NCI-H2081 treated with DMSO at 0.1 percent for 48 hours (cell line): Measurements from ENCODE around the gene CCSER2.
"Not testable (repeated sequence)": the region's sequence is repeated elsewhere in the genome, so short reads cannot be mapped to it uniquely, and the experiment has no call there.

Experiments
- DNase-seq: peaks from one replicate; lab custom pipeline; 2025; lab: John Stamatoyannopoulos, UW

CCSER2 gene

GRCh38 chr10:84328418-84329195 is at the start of gene CCSER2:
CCSER2 (plus strand) TSS chr10:84328589; CDS start chr10:84371053, 42,464 bp downstream.
- no peak for DNase-seq

GRCh38 chr10:84279876-84280475 is 48.4 kb upstream of the CCSER2 start:
- not testable (repeated sequence) for DNase-seq

GRCh38 chr10:84286695-84287094 is 41.7 kb upstream of the CCSER2 start:
- DNase-seq, result no peak

DNA sequence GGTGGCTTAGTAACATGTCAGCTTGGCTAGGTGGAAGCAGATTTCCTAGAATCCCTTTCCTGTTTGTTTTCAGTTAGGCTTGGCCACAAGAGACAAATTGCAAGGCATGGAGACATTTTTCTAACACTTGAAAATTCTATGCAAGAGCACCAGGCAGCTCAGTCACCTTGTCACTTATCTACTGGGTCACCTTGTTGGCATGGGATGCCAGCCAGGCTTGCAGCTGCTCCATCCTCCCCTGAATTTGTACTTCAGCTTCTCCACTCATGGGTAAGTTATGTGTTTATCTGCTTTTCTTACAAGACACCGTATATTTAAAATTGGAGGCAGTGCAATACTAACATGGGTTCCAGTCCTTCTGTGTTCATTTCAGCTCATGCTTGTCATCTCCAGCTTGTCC is 40.2 kb upstream of the CCSER2 start:
- no peak for DNase-seq

DNA sequence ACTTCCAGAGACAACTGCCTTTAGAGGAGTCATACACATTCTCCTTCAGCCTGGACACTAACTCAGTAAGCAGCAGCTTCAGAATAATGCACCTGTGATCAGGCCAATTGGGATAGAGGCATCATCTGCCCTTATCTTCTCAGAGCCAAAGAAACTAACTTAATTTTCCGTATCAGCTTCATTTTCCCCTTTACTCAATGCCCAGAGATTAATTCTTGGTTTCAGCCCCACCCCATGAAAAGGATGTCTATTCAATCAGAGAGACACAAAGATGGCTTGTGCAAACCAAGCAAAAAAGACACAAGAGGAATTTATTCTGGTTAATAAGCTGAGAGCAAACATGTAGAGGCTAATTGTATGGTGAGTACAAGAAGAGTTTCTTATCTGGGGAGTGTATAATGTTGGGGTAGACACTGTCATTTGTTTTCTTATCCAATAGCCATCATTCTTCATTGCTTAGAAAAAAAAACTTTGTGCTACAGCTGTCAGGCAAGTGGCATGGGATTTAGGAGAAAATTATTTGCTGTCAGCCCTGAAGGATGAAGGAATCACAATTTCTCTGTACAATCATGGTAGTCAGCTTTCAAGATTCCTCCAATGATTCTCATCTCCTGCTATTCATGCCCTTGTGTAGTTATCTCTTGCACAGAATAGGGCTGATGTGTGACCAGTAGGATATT is 38.7 kb upstream of the CCSER2 start:
- DNase-seq, result no peak

GRCh38 chr10:84290235-84290634 is 38.2 kb upstream of the CCSER2 start:
- DNase-seq, result no peak

DNA sequence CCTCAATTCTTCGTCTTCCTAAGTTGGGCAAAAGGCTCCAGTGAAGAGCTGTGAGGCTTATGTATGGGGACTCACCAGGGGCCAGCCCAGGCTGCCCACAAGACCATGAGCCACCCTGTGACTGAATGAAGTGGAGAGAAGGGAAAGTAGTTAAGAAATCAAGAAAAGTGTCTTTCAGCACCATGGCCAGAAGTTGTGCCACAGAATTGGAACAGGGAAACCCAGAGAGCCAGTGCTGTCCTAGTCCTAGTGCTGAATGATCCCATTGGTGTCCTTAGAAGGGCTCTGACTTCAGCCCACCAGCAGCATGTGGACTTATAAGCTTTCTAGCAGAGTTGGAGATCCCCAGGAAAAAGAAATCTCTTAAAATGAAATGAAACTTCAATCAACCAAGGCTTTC is 37.0 kb upstream of the CCSER2 start:
- DNase-seq, result no peak

- DNase-seq, result no peak
Observed at GRCh38 chr10:84292502-84292901, 35.9 kb upstream of the CCSER2 start.

GRCh38 chr10:84293171-84293570 is 35.2 kb upstream of the CCSER2 start:
- DNase-seq, result no peak

DNA sequence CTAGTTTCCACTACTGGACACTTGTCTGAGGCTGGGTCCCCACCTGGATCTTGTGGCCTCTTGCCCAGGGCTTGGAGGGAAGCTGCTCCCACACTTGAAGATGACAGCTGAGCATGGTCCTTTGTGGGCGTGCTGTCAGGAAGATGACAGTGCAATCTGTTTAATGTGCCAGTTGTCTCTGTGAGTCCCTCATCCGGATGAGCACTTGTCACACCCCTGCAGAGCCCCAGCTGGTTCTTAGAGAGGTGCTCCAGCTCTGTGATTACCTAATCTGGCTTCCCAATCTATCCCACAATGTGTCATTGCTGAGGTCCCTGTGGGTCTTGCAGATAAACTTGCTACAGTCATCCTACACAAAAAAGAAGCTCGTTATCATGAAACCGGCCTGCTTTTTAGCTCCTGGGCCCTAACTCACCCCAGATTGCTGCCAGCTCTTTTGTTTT is 34.8 kb upstream of the CCSER2 start:
- DNase-seq, result no peak

DNA sequence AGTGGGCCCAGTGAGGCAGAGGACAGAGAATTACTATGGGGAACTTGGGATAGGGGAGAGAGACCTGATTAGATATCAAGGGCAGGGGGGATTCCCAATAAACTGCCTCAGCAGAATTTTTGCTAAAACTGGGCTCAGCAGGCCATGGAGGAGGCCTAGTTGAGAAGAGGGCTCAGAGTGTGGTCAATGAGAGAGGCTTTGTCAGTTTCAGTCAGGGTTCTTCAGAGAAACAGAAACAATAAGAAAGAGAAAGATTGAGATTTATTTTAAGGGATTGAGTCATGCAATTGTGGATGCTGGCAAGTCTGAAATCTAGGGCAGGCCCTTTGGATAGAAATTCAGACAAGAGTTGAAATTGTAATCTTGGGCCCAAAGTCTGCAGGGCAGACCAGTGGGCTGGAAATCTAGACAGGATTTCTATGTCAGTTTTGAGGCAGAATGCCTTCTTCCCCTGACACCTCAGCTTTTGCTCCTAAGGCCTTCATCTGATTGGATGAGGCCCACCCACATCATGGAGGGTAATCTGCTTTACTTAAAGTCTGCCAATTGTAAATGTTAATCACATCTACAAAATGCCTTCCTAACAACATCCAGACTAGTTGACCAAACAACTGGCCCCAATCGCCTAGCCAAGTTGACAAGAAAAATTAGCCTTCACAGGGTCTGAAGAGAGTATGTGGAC is 33.5 kb upstream of the CCSER2 start:
- DNase-seq, result no peak

- DNase-seq, result no peak
Observed at GRCh38 chr10:84296091-84296981, 32.1 kb upstream of the CCSER2 start.

DNA sequence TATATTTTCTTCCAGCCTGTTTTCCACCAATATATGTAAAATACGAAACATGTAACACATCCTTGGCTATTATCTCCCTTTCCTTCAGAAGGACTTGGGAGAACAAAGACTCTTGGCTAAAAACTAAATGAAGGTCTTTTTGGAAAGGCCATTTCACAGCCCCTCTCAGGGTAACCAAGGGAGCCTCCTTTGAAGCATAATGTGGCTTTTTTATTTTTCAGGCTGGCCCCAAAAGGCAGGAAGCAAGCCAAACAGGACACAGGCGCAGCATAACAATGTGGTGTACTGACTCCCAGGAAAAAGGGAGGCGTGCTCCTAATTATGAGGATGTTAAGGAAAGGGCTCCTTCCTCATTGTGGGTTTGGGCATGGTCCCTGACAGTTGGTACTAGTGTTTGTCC is 30.3 kb upstream of the CCSER2 start:
- no peak for DNase-seq

DNA sequence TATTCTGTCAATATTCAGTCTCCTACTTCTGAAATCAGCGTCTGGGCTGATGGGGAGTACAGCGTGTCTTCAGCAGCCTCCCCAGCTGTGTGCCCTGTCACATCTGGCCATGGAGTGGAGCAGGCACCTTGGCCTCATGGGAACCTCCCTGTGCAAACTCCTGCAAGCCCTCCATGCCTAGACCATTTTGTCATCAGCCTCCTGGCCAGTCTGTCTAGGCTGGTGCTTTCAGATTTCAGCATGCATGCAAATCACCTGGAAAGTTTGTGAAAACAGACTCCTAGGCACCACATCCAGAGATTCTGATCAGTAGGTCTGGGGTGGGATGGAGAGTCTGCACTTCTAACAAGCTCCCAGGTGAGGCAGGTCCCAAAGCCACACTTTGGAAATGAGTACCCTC is 26.2 kb upstream of the CCSER2 start:
- no peak for DNase-seq

- DNase-seq, result no peak
Observed at GRCh38 chr10:84306751-84307384, 21.5 kb upstream of the CCSER2 start.

- DNase-seq, result no peak
Observed at GRCh38 chr10:84308021-84308420, 20.4 kb upstream of the CCSER2 start.

- DNase-seq, result no peak
Observed at GRCh38 chr10:84308481-84309304, 19.7 kb upstream of the CCSER2 start.

DNA sequence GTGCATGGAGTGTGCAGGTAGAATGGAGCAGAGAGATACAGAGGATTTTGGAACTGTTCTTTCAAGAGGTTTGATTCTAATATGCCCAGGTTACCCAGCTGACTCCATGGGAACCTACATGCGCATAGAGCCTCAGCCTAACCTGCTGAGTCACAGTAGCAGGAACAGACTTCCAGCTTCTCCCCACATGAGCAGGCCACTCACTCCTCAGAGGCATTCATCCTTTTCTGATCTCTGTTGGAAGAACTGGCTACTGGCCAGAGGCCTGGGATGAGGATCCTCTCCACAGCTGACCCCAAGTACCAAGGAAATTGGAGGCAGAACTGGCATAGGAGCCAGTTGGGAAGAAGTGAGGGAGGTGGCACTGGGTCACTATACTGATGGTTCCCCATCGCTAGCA is 17.9 kb upstream of the CCSER2 start:
- DNase-seq, result no peak

DNA sequence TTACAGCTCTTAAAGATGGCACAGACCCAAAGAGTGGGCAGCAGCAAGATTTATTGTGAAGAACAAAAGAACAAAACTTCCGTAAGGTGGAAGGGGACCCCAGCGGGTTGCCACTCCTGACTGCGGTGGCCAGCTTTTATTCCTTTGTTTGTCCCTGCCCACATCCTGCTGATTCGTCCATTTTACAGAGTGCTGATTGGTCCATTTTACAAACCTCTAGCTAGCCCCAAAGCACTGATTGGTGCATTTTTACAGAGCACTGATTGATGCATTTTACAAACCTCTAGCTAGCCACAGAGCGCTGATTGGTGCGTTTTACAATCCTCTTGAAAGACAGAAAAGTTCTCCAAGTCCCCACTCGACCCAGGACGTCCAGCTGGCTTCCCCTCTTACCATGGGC is 16.8 kb upstream of the CCSER2 start:
- DNase-seq, result no peak

DNA sequence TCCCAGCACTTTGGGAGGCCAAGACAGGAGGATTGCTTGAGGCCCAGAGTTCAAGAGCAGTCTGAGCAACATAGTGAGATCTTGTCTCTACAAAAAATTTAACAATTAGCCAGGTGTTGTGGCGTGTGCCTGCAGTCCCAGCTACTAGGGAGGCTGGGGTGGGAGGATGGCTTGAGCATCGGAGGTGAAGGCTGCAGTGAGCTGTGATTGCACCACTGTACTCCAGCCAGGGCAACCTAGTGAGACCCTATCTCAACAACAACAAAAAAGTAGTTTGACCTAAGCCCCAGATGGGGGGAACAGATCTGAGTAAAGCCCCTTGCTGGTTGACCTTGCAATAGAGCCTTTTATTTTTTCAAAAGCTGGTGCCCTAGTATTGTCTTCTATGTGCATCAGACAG is 15.6 kb upstream of the CCSER2 start:
- no peak for DNase-seq
